Ramos (cell line): ENCODE data around the gene ZNF709.
"Not testable (repeated sequence)": the region's sequence is repeated elsewhere in the genome, so short reads cannot be mapped to it uniquely, and the experiment has no call there.

ENCODE experiments used
- in situ Hi-C: fragments of 300-500 bp; cut with MboI; formaldehyde crosslinking; loops from one replicate; pipeline ENCODE4 v1.14.3; 2022; ENCODE audit warnings: low sequenced_read_pairs; ENCODE audit not compliant: unreplicated experiment

The ZNF709 gene

DNA sequence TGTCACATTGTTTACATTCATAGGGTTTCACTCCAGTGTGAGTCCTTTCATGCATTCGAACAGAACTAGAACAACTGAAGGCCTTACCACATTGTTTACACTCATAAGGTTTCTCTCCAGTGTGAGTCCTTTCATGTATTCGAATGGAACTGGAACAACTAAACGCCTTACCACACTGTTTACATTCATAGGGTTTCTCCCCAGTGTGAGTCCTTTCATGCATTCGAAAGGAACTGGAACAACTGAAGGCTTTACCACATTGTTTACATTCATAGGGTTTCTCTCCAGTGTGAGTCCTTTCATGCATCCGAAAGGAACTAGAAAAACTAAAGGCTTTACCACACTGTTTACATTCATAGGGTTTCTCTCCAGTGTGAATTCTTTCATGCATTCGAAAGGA is 20.5 kb downstream of the ZNF709 start:
- in situ Hi-C loops = not testable (repeated sequence)

DNA sequence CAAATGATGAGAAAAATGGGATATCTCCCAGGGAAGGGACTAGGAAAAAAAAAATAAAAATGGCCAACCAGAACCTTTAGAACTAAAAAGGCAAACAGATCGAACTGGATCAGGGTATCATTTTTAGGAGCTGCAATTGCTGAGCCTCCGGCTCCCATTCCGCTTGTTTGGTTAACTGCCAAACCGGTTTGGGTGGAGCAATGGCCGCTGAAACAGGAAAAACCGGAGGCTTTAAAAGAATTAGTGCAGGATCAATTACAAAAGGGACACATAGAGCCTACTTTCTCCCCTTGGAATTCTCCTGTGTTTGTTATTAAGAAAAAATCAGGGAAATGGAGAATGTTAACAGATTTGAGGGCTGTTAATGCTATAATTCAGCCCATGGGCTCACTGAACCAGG is 31.1 kb downstream of the ZNF709 start:
- in situ Hi-C loops = no loop called here

DNA sequence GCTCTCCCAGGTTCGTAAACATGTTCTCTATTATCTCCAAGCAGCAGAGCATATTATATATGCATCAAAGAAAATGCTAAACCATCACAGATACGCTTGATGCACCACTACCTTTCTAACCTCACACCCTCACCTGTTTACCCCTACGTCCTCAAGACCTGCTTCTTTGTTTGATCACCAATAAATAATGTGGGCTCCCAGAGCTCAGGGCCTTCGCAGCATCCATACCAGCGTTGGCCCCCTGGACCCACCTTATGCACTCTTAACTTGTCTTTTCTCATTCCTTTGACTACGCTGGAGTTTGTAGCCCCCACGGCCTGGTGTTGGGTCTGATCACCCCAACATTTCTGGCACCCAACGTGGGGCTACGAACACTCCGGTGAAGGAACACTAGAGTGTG is 33.8 kb downstream of the ZNF709 start:
- in situ Hi-C loops = no loop called here

DNA sequence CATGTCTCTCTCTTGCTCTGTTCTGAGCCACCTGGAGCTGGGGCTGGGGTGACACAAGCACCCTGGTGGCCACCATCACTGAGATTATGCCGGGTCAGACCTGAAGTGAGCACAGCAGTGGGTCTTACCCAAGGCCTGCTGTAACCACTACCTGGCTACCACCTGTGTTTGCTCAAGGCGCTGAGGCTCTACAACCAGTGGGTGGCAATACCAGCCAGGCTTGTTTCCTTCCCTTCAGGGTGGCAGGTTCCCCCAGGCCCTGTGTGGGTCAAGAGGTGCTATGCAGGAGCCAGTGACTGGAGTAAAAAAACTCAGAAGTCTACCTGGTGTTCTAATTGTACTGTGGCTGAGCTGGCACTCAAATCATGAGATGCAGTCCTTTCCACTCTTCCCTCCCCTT is 35.8 kb downstream of the ZNF709 start:
- in situ Hi-C loops = no loop called here

DNA sequence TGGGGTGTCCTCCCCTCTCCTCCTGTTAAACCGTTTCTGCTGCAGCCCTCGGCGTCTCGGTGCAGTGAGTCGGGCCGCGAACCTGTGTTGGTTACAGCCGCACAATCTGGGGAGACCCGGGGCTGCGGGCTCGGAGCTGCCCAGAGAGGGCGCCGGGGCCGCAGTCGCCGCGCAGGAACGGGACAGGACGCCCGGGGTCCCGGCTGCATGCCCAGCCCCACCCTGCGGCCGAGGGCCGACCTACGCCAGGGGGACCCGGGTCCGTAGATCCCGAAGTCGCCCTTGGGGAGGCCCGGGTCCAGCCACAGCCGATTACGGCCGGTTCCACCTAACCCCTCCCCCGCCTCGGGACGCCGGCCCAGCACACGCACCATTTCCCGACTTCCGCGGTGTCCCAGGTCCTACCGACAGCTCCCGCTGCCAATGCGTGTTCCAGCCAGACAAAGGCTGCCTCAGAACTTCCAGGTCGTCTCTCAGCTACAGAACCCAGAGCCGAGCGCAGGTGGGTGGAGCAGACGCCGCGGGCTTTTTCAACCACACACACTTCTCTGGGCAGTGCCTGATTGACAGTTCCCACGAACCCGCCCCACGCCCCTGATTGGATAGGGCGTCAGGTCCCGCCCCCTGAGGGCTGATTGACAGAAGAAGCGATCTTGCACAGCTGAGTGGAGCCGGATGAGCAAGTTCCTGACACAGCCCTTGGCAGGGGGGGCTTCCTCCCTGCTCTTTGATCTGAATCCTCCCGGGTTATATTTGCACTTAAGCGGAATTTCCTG is 43.9 kb downstream of the ZNF709 start, which contains the start of gene ZNF443:
Gene ZNF443 (minus strand): TSS at position 481 of the 776 bp plus-strand sequence. CDS start 107 bp downstream, at position 374.
- in situ Hi-C loops = no loop called here

DNA sequence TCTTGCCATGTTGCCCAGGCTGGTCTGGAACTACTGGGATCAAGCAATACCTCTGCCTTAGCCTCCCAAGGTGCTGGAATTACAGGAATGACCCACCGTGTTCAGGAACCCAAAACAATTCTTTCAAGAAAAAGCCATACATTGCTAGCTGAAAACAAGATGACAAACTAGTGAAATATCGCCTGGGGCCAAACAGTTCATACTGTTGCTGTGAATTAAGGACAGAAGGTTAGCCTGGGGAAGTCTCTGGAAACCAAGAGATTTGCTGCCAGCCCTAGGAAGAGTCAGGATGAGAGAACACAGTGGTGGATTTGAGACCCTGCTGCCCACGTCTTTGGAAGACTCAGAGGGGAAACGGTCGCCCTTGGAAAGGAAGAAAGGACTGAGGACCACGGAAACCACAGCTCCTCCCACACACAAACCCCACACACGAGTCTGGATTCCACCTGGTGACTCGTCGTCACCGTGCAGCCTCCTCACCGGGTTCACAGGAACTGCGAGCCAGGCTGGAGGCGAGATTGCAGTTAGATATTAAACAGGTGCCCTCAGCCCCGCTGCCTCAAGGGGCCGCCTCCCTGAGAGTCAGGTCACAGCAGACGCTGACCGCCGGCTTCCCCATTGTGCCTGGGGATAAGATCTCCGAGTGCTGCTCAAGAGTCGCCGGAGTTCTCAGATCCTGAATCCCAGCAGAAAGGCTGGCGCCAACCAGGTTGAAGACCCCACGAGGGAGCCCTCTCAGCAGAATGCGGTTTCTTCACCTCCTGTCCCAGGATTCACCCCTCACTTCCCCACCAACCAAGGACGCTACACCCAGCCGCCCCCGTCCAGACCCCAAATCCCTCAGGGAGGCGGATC is 44.7 kb downstream of the ZNF709 start:
- in situ Hi-C loops = not testable (repeated sequence)

DNA sequence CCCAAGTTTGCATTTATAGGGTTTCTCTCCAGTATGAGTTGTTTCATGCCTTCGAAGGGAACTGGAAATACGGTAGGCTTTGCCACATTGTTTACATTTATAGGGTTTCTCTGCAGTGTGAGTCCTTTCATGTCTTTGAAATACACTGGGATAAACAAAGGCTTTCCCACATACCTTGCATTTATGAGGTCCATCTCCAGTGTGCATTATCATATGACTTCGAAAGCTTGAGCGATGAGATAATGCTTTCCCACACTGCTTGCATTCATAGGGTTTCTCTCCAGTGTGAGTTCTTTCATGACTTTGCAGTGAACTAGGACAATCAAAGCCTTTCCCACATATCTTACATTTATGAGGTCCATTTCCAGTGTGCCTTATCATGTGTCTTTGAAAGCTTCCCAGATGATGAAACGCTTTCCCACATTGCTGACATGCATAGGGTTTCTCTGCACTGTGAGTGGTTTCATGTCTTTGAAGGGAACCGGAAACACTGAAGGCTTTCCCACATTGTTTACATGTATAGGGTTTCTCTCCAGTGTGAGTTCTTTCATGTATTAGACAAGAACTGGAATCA is 53.8 kb downstream of the ZNF709 start:
- in situ Hi-C loops = not testable (repeated sequence)

DNA sequence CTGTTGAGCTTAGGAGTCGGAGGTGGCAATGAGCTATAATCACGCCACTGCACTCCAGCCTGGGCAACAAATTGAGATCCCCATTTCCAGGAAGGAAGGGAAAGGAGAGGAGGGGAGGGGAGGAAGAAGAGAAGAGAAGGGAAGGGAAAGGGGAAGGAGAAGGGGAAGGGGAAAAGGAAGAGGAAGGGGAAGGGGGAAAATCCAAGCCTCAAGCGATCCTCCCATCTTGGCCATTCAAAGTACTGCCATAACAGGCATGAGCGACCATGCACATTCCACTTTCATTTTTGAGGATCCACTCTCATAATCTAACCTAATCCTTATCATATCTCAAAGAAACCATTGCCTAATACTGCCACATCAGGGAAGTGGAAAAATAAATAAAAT is 58.7 kb downstream of the ZNF709 start:
- in situ Hi-C loops = no loop called here

DNA sequence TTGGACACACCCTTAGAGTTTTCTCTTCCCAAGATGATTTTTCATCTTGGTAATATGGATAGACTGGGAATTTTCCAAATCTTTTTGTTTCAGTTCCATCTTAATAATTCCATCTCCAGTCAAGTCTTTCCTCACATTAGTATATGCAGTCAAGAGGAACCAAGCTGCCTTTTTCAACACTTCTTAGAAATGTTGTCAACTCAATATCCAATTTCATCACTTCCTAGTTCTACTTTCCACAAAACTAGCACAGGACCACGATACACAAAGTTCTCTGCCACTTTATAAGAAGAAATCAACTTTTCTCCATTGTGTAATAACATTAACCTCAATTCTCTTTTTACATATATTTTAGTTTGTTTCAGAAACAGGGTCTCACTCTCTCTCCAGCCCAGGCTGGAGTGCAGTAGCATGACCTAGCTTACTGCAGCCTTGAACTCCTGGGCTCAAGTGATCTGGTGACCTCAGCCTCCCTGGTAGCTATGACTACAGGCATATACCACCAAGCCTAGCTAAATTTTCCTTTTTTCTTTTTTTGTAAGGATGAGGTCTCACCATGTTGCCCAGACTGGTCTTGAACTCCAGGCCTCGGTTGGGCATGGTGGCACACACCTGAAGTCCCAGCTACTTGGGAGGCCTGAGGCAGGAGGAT is 59.3 kb downstream of the ZNF709 start:
- in situ Hi-C loops = no loop called here

DNA sequence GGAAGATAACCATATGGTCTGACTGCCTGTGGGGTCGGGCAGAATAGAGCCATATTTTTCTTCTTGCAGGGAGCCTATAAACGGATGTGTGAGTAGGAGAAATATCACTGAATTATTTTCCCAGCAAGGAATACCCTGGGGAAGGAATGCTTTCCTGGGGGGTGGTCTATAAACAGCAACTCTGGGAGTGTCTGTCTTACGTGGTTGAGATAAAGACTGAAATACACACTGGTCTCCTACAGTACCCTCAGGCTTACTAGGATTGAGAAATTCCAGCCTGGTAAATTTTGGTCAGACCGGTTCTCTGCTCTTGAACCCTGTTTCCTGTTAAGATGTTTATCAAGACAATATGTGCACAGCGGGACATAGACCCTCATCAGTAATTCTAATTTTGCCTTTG is 67.3 kb downstream of the ZNF709 start:
- in situ Hi-C loops = not testable (repeated sequence)

DNA sequence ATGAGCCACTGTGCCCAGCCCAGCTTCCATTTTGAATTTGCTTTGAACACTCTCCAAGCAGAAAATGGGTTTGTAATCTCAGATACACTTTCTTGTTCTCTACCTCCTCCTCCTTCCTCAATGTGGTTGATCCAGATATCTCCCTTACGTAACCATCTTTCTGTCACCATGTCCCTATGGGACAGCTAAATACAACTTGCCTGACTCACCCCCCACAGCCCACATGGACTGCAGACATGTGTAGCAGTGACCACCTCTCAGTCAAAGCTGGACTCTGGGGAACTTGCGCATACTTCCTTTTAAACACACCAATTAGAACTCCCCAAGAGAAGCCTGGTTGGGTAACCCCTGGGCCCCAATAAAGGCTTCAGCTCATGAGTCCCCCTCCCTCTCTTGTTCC is 72.7 kb downstream of the ZNF709 start:
- in situ Hi-C loops = no loop called here
